Measurements from ENCODE around the gene DNAJC1.
"Not testable (repeated sequence)": the region's sequence is repeated elsewhere in the genome, so short reads cannot be mapped to it uniquely, and the experiment has no call there.

DNA sequence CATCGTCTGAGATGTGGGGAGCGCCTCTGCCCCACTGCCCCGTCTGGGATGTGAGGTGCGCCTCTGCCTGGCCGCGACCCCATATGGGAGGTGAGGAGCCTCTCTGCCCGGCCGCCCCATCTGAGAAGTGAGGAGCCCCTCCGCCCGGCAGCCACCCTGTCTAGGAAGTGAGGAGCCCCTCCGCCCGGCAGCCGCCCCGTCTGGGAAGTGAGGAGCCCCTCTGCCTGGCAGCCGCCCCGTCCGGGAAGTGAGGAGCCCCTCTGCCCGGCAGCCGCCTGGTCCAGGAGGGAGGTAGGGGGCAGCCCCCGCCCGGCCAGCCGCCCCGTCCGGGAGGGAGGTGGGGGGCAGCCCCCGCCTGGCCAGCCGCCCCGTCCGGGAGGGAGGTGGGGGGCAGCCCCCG is 166.0 kb downstream of the DNAJC1 start:
- TF ChIP-seq POLR2A, POLR2AphosphoS5, POU2F2, TAF1 (IDR thresholded peaks at IDR 0.05; ENCODE audit: low read depth, low read length): not testable (repeated sequence)

All from GM12891 (cell line).